ENCODE data around the gene PDLIM5. TPM values are rescaled to one million over a fixed set of nuclear protein-coding genes. Genes with fewer than 3 reads are reported as not detected.
"Not testable (repeated sequence)": the region's sequence is repeated elsewhere in the genome, so short reads cannot be mapped to it uniquely, and the experiment has no call there.

Gene PDLIM5
- total RNA-seq (2014; rRNA removed; shearing (Covaris generic)), result 14.1 and 17.5 TPM in 2 replicates

GRCh38 chr4:94451695-94452475, at the start of gene PDLIM5:
Gene PDLIM5 (plus strand): TSS chr4:94451942. CDS start chr4:94455289, 3,347 bp downstream.
- peak; percentile 79 for DNase-seq (ENCODE audit: low spot score)

- DNase-seq (ENCODE audit: low spot score), result not testable (repeated sequence)
These were observed 49.3 kb upstream of the PDLIM5 start for GRCh38 chr4:94402439-94402838.

- DNase-seq (ENCODE audit: low spot score), result no peak
These were observed 48.0 kb upstream of the PDLIM5 start for GRCh38 chr4:94403751-94404150.

- peak; percentile 81 for DNase-seq (ENCODE audit: low spot score)
These were observed 44.9 kb upstream of the PDLIM5 start for GRCh38 chr4:94406668-94407437.

- DNase-seq (ENCODE audit: low spot score), result no peak
These were observed 43.9 kb upstream of the PDLIM5 start for GRCh38 chr4:94407846-94408245.

GRCh38 chr4:94408549-94409374, 43.0 kb upstream of the PDLIM5 start:
- no peak for DNase-seq (ENCODE audit: low spot score)

- DNase-seq (ENCODE audit: low spot score), result no peak
These were observed 42.4 kb upstream of the PDLIM5 start for GRCh38 chr4:94409375-94409679.

GRCh38 chr4:94409962-94410361, 41.8 kb upstream of the PDLIM5 start:
- no peak for DNase-seq (ENCODE audit: low spot score)

GRCh38 chr4:94410678-94411206, 41.0 kb upstream of the PDLIM5 start:
- DNase-seq (ENCODE audit: low spot score), result no peak

GRCh38 chr4:94411296-94411695, 40.4 kb upstream of the PDLIM5 start:
- DNase-seq (ENCODE audit: low spot score), result no peak

GRCh38 chr4:94412019-94412657, 39.6 kb upstream of the PDLIM5 start:
- DNase-seq (ENCODE audit: low spot score), result no peak

- peak; percentile 46 for DNase-seq (ENCODE audit: low spot score)
These were observed 39.1 kb upstream of the PDLIM5 start for GRCh38 chr4:94412658-94413038.

- DNase-seq (ENCODE audit: low spot score), result no peak
These were observed 38.5 kb upstream of the PDLIM5 start for GRCh38 chr4:94413085-94413840.

- DNase-seq (ENCODE audit: low spot score), result no peak
These were observed 36.8 kb upstream of the PDLIM5 start for GRCh38 chr4:94414907-94415306.

- DNase-seq (ENCODE audit: low spot score), result no peak
These were observed 36.3 kb upstream of the PDLIM5 start for GRCh38 chr4:94415448-94415847.

- DNase-seq (ENCODE audit: low spot score), result no peak
These were observed 35.4 kb upstream of the PDLIM5 start for GRCh38 chr4:94416335-94416734.

- no peak for DNase-seq (ENCODE audit: low spot score)
These were observed 34.8 kb upstream of the PDLIM5 start for GRCh38 chr4:94416981-94417380.

GRCh38 chr4:94419549-94419948, 32.2 kb upstream of the PDLIM5 start:
- DNase-seq (ENCODE audit: low spot score), result no peak

- peak; percentile 48 for DNase-seq (ENCODE audit: low spot score)
These were observed 31.8 kb upstream of the PDLIM5 start for GRCh38 chr4:94419956-94420355.

GRCh38 chr4:94420356-94420755, 31.4 kb upstream of the PDLIM5 start:
- DNase-seq (ENCODE audit: low spot score), result no peak

- no peak for DNase-seq (ENCODE audit: low spot score)
These were observed 25.0 kb upstream of the PDLIM5 start for GRCh38 chr4:94426783-94427182.
